HG03097 (cell line): Measurements from ENCODE around the gene ARG1.
"Not testable (repeated sequence)": the region's sequence is repeated elsewhere in the genome, so short reads cannot be mapped to it uniquely, and the experiment has no call there.

Source experiments
- ATAC-seq: cut with Tn5 transposase; IDR thresholded peaks from one replicate; pipeline ENCODE4 v1.9.1; 2021; ENCODE audit not compliant: unreplicated experiment, low FRiP score

ARG1 gene

DNA sequence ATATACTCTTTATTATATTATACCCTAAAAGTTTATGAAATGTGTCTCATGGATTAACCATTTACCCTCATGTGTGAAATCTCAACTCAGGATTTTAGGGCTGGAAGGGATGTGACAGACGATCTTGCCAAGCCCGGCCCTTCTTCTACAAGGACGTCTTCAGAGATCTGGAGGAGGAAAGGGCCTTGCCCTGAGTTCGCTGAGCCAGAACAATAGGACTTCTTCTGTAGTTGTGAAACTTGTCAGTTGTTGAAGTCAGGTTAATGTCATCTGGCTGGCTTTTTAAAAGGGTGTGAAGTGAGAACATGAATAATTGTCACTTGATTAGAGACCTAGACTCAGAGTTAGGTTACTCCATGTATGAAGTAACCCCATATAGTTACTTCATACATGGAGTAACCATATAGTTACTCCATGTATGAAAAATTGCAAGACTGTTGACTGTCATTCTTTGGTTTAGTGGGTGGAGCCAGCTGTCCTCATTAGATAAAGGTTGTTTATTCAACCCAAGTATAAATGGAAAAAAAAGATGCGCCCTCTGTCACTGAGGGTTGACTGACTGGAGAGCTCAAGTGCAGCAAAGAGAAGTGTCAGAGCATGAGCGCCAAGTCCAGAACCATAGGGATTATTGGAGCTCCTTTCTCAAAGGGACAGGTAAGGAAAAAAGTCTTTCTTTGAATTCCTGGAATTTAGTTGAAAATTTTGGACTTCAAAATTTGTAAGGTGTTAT lies at the start of gene ARG1:
ARG1 (plus strand) TSS at position 541 of the 730 bp plus-strand sequence; CDS start at position 598, 57 bp downstream.
- ATAC-seq, result no peak

- ATAC-seq, result no peak
Observed at GRCh38 chr6:131523988-131524673, 48.9 kb upstream of the ARG1 start.

GRCh38 chr6:131524695-131525336 lies 48.2 kb upstream of the ARG1 start:
- no peak for ATAC-seq

- ATAC-seq, result not testable (repeated sequence)
Observed at GRCh38 chr6:131530936-131531335, 42.1 kb upstream of the ARG1 start.

- ATAC-seq, result not testable (repeated sequence)
Observed at GRCh38 chr6:131531681-131532080, 41.3 kb upstream of the ARG1 start.

DNA sequence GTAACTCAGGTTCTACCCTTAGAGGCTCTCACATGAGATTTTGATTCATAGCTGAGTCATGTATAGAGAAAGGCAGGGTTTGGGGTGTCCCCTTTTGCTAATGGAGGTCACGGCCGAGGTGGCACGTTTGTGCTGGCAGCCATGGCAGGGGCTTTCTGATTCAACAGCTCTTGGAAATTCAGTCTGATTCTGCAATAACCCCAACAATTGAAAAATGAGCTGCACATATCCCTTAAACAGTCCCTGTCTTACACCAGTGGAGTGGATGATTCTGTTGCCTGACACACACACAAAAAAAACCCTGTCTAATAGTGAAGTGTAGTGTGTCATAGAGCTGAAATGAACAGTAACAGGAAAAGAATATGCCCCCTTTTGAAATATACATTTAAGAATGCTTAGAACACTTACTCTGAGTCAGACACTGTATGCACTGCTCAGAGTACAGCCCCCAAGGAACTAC lies 40.4 kb upstream of the ARG1 start:
- ATAC-seq, result no peak

GRCh38 chr6:131538615-131539014 lies 34.4 kb upstream of the ARG1 start:
- ATAC-seq, result not testable (repeated sequence)

DNA sequence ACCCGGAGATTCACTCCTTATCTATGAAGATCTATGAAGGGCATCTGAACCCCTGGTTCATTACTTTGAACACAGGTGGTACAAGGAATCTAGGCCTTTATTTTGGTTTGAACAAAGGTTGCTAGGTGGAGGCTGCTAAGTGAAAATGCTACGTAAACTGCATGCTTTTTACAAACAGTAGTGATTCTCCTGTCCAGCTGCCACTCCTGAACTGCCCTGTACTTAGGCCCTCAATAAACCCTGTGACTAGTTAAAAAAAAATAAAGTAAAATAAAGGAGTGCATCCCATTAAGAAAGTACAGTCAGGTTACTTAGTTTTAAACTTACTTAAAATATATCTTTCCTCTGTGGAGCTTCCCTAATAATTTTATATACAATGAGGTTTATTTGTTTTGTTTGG lies 27.7 kb upstream of the ARG1 start:
- no peak for ATAC-seq

- no peak for ATAC-seq
Observed at GRCh38 chr6:131547488-131547887, 25.5 kb upstream of the ARG1 start.

GRCh38 chr6:131548441-131548840 lies 24.6 kb upstream of the ARG1 start:
- no peak for ATAC-seq

GRCh38 chr6:131549811-131550210 lies 23.2 kb upstream of the ARG1 start:
- ATAC-seq, result no peak

DNA sequence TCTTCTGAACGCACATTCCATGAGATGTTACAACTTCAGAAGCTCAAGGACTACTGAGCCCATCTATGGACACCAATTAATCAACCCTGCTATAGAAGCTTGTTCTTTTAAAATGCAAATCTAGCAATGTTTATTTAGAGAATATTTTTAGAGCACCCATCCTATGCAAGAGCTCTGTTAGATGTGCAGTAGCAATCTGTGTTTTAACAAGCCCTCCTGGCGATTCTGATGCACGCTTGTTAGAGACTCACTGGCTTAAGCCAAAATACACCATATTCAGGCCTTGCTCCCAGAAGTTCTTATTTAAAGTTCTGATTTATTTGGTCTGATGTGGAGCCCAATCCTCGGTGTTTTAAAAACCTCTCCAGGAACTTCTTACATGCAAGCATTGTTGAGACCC lies 21.1 kb upstream of the ARG1 start:
- no peak for ATAC-seq

- no peak for ATAC-seq
Observed at GRCh38 chr6:131552572-131552971, 20.5 kb upstream of the ARG1 start.

- no peak for ATAC-seq
Observed at GRCh38 chr6:131555992-131556391, 17.0 kb upstream of the ARG1 start.

GRCh38 chr6:131558922-131559321 lies 14.1 kb upstream of the ARG1 start:
- no peak for ATAC-seq

GRCh38 chr6:131561925-131562707 lies 10.9 kb upstream of the ARG1 start:
- no peak for ATAC-seq

DNA sequence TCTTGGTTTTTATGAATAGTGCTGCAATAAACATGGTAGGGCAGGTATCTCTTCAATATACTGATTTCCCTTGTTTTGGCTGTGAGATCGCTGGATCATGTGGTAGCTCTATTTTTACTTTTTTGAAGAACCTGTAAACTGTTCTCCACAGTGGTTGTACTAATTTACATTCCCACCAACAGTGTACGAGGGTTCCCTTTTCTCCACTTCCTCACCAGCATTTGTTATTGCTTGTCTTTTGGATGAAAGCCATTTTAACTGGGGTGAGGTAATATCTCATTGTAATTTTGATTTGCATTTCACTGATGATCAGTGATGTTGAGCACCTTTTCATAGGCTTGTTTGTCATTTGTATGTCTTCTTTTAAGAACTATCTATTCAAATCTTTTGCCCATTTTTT lies 8.0 kb upstream of the ARG1 start:
- no peak for ATAC-seq

- no peak for ATAC-seq
Observed at GRCh38 chr6:131568726-131569125, 4.3 kb upstream of the ARG1 start.

DNA sequence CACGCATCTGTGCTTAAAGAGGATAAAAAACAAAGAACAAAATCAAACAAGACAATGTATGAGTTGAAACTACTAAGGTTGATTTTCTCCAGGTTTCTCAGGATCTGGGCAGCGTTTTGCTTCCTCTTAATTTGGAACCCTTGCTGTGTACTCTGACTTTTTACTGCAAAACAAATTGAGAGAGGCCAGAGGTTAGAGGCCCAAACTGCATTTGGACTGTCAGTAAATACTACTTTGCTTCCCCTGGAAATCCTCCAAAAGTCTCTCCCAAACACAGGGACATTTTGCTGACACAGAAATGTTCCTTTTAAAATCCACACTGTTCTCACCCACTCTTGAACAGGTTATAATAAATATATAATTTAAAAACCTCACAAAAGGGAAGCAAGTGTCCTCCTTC lies 1.1 kb downstream of the ARG1 start:
- ATAC-seq, result no peak

DNA sequence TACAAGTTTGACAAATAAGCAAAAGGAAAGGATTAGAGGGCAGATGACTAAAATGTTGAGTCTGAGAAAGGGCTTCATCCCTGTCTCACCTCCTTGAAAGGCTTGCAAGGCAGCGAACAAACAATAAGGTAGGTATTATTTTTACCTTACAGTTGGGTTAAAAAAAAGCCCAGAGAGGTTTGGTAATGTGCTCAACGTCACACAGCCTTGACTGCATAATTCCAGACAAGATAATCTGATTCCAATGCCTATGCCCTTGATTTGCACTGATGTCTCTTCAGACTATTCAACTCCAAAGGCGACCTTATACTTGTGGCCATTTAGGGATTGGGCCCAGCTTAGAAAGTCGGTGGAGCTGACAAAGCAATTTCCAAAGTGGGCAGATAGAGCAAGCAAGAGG lies 1.7 kb downstream of the ARG1 start:
- ATAC-seq, result no peak
